HG03354 (cell line): ENCODE data around the gene CCDC187.

ENCODE experiments used
- ATAC-seq: cut with Tn5 transposase; IDR thresholded peaks from one replicate; pipeline ENCODE4 v1.9.1; 2021; ENCODE audit warnings: mild to moderate bottlenecking; ENCODE audit not compliant: unreplicated experiment, poor library complexity, severe bottlenecking

Gene CCDC187

GRCh38 chr9:136314944-136315343 lies 11.1 kb upstream of the CCDC187 start:
- no peak for ATAC-seq

GRCh38 chr9:136314056-136314416 lies 10.1 kb upstream of the CCDC187 start:
- ATAC-seq: no peak

DNA sequence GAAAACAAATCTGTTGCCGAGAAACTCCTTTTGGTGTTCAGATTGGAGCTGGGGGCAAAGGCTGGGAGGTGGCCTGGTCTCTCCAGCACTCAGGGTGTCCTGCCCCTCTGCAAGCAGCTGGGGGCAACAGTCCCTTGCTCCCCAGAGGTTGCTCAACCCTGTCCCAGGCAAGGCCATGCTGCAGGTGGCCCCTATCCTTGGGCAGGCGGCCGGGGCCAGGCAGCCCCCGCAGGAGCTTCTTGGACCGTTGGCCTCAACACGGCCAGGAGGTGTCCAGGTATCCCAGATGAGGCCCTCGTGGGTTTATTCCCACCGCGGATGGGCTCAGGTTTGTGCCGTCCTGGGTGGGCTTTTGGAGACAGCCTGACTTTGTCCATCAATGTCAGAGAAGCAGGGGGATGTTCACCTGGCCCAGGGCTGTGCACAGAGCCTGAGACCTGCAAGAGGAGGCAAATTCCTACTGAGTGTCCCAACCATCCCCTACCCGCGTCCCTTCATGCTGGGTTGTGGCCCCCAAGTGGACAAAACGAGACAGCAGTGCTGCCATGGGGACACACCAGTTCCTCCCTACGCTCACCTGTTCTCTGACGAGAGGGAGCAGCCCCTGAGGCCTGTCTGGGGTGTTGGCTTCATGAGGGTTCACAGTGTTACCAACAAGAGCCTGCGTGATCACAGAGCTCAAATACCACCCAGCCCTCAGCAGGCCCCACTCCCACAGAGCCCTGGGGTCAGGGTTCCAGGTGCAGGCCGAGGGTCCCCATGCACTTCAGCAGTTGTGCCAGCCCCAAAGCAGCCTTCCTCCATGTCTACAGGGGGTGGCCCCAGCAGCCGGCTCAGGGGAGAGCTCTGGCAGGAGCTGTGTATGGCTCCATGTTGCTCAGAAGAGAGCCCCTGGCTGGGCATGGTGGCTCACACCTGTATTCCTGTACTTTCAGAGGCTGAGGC lies 9.5 kb upstream of the CCDC187 start:
- no peak for ATAC-seq

- no peak for ATAC-seq
These were observed 8.5 kb upstream of the CCDC187 start for GRCh38 chr9:136312436-136312835.

DNA sequence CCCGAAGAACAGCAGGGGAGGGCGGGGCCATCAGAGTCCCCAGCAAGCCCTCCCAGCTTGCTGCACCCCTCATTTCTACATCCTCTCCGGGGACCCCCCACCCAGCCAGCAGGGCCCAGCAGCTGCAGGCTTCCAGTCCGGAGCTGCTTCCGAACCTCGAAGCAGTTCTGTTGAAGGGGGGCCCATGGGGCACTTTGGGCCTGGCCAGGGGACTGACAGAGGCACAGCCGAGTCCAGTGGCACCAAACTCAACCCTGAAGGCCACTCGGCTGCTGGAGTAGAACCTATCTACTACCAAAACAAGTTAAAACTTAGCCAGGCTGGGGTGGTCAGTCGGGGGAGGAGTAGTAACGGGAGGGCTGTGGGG lies 8.1 kb upstream of the CCDC187 start:
- ATAC-seq: no peak

- ATAC-seq: no peak
These were observed 7.4 kb upstream of the CCDC187 start for GRCh38 chr9:136311051-136312008.

GRCh38 chr9:136310273-136311030 lies 6.6 kb upstream of the CCDC187 start:
- no peak for ATAC-seq

GRCh38 chr9:136309806-136310220 lies 5.9 kb upstream of the CCDC187 start:
- no peak for ATAC-seq

DNA sequence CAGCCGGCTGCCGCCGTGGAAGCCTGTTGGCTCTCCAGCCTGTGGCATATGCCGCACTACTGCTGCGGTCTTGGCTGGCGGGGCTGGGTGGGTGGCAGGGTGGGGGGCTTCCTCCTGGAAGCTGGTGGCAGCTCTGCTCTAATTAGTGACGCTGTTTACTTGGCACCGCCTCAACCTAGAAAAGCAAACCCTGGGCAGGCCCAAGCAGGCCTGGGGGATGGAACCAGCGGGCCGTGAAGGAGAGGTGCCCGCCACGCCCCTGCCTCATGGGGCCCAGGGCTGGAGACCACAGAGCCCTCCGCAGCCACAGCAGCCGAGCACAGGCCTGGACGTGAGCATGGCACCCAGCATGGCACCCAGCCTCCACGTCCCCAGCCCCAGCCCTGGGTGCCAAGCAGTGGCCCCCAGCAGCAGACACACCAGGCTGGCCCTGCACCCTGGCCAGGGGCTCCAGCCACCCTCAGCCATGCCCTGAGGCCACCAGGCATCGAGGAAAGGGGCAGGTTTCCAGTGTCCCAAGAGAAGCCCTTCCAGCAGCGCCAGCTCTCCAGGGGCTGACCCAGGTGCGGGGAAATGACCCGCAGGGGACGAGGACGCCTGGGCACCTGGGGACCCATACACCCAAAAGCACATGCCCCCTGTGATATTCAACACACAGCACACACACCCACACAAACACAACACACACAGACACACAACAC lies 5.4 kb upstream of the CCDC187 start:
- ATAC-seq: no peak

DNA sequence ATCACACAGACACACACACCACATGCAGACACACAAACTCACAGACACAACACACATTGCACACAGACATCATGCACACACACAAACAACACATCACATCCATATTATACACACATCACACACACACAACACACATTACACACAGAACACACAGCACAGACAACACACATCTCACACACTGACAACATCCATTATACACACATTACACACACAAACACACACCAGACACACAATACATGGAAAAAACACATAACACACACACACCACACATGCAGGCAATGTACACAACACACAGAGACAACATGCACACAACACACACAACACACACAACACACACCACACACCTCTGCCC lies 4.8 kb upstream of the CCDC187 start:
- ATAC-seq: no peak

DNA sequence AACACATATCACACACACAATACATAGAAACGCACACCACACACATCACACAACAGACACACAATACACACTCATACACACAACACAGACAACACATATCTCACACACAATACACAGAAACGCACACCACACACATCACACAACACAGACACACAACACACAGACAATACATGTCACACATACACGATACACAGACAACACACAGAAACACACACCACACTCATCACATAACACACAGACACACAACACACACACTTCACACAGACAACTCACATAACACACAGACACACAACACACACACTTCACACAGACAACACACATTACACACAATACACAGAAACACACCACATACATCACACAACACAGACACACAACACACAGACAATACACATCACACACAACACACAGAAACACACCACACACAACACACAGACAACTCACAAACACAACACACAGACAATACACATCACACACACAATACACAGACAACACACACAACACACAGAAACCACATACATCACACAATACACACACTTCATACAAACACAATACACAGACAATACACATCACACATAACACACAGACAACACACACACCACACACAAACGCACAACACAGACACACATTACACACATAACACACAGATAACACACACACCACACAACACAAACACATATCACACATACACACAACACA lies 4.3 kb upstream of the CCDC187 start:
- no peak for ATAC-seq

- no peak for ATAC-seq
These were observed 3.4 kb upstream of the CCDC187 start for GRCh38 chr9:136307215-136307750.

- no peak for ATAC-seq
These were observed 2.6 kb upstream of the CCDC187 start for GRCh38 chr9:136306211-136307208.

DNA sequence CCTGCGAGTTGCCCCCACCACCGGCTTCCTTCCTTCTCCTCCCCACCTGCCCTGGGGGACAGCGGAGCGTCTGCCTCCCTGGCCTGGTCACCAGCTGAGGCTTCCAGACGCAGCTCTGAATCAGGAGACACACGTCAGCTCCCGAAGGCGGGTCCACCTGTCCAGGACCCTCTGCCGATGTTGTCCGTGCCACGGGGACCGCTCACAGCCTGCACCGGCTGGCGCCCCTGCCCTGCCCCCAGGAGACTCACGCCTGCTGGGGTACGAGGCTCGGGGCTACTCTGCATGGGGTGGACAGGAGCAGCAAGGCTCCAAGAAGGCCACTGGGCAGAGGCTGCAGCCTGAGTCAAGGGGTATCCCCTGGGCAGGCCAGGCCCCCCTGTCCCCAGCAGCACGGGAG lies 1.9 kb upstream of the CCDC187 start:
- no peak for ATAC-seq

DNA sequence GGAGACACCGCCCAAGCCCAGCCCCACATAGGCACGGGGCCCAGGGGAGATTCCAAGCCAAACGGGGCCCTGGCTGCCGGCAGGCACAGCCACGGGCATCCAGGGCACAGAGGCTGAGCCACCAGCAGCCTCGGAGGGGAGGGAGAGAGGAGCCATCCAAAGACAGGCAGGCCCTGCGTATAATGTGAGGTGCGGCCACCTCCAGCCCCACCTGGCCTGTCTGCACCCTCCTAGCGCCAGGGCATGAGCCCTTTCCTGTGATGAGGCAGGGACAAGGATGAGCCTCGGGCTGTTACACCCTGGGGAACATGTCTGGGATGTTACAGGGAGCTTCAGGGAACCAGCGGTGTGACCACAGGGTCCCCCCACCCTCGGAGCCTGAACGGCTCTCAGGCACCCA lies 1.1 kb upstream of the CCDC187 start:
- no peak for ATAC-seq

GRCh38 chr9:136304456-136304855 lies 562 bp upstream of the CCDC187 start:
- no peak for ATAC-seq

DNA sequence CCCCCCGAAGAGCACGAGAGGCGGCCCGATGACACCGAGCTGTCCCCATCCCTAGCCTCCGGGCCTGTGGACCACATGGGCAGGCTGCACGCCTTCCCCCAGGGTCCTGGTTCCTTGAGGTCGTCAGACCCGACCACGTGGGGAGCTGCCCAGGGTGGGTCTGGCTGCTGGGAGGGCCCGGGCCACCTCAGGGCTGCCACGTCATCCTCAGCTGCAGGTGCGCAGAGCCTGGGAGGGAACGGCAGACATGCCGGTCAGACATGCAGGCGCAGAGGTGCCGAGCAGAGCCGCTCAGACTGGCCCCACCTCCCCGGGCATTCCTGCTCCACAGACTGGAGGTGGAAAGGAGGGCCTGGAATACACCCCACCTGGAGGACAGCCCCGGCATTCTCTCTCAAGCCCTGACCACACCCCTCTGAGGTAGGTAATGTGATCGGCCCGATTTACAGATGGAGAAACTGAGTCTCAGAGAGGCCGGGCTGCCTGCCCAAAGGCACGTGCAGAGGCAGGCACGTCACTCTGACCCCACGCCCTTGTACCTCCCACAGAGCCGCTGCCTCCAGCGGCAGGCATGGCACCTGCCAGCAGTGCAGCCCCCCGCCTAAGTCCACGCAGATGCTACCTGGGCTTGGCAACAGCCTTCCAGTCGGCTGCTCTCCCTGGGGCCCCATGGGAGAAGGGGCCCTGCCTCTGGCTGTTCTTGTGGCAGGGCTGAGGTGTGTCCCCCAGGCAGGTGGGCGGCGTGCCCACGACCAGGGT lies 649 bp downstream of the CCDC187 start:
- ATAC-seq: no peak
